ENCODE measurements around the gene TEFM. TPM values are rescaled to one million over a fixed set of nuclear protein-coding genes. Genes with fewer than 3 reads are reported as not detected.

The TEFM gene
- polyA plus RNA-seq, 4 donors: 11.2 to 24.5 (median 12.8) TPM

GRCh38 chr17:30869005-30869404 is 37.0 kb downstream of the TEFM start:
- 95 to 98% (median 95%) methylated on average over 6 of the region's 6 CpGs for WGBS, 3 donors
- FAIRE-seq (no peak), DNase-seq (no peak)
- H3K4me3 ChIP-seq (ENCODE audit: low read depth in 1 of 3, low read length in 3 of 3): no peak overlapping the region
- no peaks in the 10 kb centered on the region for H3K4me1 ChIP-seq (ENCODE audit: control insufficient read depth in 3 of 3, insufficient read depth in 2 of 3, low read depth in 1 of 3, low read length in 2 of 3)
- H3K36me3 ChIP-seq (ENCODE audit: control insufficient read depth in 3 of 3, insufficient read depth in 2 of 3, low read depth in 1 of 3, low read length in 3 of 3): peaks cover 0 to 18% (median 3%) of the 10 kb centered on the region in 3 donors
- H3K27ac ChIP-seq (ENCODE audit: low read depth in 1 of 3, low read length in 2 of 3): no peak overlapping the region
- H3K27me3 ChIP-seq (ENCODE audit: control insufficient read depth in 3 of 3, insufficient read depth in 3 of 3, low read length in 3 of 3): no peaks in the 10 kb centered on the region
- H3K9me3 ChIP-seq (ENCODE audit: control insufficient read depth in 2 of 2, insufficient read depth in 1 of 2, low read depth in 1 of 2, low read length in 1 of 2): no peaks in the 10 kb centered on the region

DNA sequence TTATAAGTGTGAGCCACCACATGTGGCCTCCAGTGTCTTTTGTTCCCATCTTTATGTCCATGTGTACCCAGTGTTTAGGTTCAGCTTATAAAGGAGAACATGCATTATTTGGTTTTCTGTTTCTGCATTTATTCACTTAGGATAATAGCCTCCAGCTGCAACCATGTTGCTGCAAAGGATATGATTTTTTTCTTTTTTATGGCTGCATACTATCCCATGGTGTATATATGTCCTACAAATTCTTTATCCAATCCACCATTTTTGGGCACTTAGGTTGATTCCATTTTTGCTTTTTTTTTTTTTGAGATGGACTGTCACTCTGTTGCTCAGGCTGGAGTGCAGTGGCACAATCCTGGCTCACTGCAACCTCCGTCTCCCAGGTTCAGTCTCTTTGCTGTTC is 41.4 kb downstream of the TEFM start:
- no peak overlapping the region for H3K27ac ChIP-seq (ENCODE audit: low read depth in 1 of 3, low read length in 2 of 3)
- H3K4me1 ChIP-seq (ENCODE audit: control insufficient read depth in 3 of 3, insufficient read depth in 2 of 3, low read depth in 1 of 3, low read length in 2 of 3): no peaks in the 10 kb centered on the region
- FAIRE-seq (no peak), DNase-seq (no peak)
- 98 to 100% (median 100%) methylated on average over 1 of the region's 1 CpG for WGBS, 3 donors
- no peaks in the 10 kb centered on the region for H3K27me3 ChIP-seq (ENCODE audit: control insufficient read depth in 3 of 3, insufficient read depth in 3 of 3, low read length in 3 of 3)
- H3K9me3 ChIP-seq (ENCODE audit: control insufficient read depth in 2 of 2, insufficient read depth in 1 of 2, low read depth in 1 of 2, low read length in 1 of 2): no peaks in the 10 kb centered on the region
- H3K4me3 ChIP-seq (ENCODE audit: low read depth in 1 of 3, low read length in 3 of 3): no peak overlapping the region
- H3K36me3 ChIP-seq (ENCODE audit: control insufficient read depth in 3 of 3, insufficient read depth in 2 of 3, low read depth in 1 of 3, low read length in 3 of 3): peaks cover 0 to 23% (median 3%) of the 10 kb centered on the region in 3 donors

- no peaks in the 10 kb centered on the region for H3K9me3 ChIP-seq (ENCODE audit: control insufficient read depth in 2 of 2, insufficient read depth in 1 of 2, low read depth in 1 of 2, low read length in 1 of 2)
- H3K27ac ChIP-seq (ENCODE audit: low read depth in 1 of 3, low read length in 2 of 3): no peak overlapping the region
- peaks cover 0 to 34% (median 0%) of the 10 kb centered on the region in 3 donors for H3K36me3 ChIP-seq (ENCODE audit: control insufficient read depth in 3 of 3, insufficient read depth in 2 of 3, low read depth in 1 of 3, low read length in 3 of 3)
- 92 to 94% (median 93%) methylated on average over 9 of the region's 9 CpGs for WGBS, 3 donors
- no peaks in the 10 kb centered on the region for H3K27me3 ChIP-seq (ENCODE audit: control insufficient read depth in 3 of 3, insufficient read depth in 3 of 3, low read length in 3 of 3)
- no peak overlapping the region for H3K4me3 ChIP-seq (ENCODE audit: low read depth in 1 of 3, low read length in 3 of 3)
- no peaks in the 10 kb centered on the region for H3K4me1 ChIP-seq (ENCODE audit: control insufficient read depth in 3 of 3, insufficient read depth in 2 of 3, low read depth in 1 of 3, low read length in 2 of 3)
- DNase-seq (no peak), FAIRE-seq (no peak)
Measured at GRCh38 chr17:30858556-30859250, 47.3 kb downstream of the TEFM start.

- FAIRE-seq (peak; percentile 98), DNase-seq (no peak)
- H3K27me3 ChIP-seq (ENCODE audit: control insufficient read depth in 3 of 3, insufficient read depth in 3 of 3, low read length in 3 of 3): no peaks in the 10 kb centered on the region
Measured at GRCh38 chr17:30854146-30854545, 51.9 kb downstream of the TEFM start.

More at GRCh38 chr17:30854146-30854545, 51.9 kb downstream of the TEFM start:
- no peak overlapping the region for H3K4me3 ChIP-seq (ENCODE audit: low read depth in 1 of 3, low read length in 3 of 3)
- H3K9me3 ChIP-seq (ENCODE audit: control insufficient read depth in 2 of 2, insufficient read depth in 1 of 2, low read depth in 1 of 2, low read length in 1 of 2): no peaks in the 10 kb centered on the region
- no peak overlapping the region for H3K27ac ChIP-seq (ENCODE audit: low read depth in 1 of 3, low read length in 2 of 3)
- 96 to 100% (median 100%) methylated on average over 3 of the region's 3 CpGs for WGBS, 3 donors
- H3K4me1 ChIP-seq (ENCODE audit: control insufficient read depth in 3 of 3, insufficient read depth in 2 of 3, low read depth in 1 of 3, low read length in 2 of 3): no peaks in the 10 kb centered on the region
- peaks cover 0 to 28% (median 0%) of the 10 kb centered on the region in 3 donors for H3K36me3 ChIP-seq (ENCODE audit: control insufficient read depth in 3 of 3, insufficient read depth in 2 of 3, low read depth in 1 of 3, low read length in 3 of 3)

Other genes starting within 250 kb of the TEFM start
- 1 to 10 TPM; 5.6 to 10.0 (median 5.9) TPM for gene CRLF3, start 81.5 kb downstream of the TEFM start, polyA plus RNA-seq
- 1 to 10 TPM in 2 of 4 donors, under 1 TPM in 2; 0.22 to 4.9 (median 0.82) TPM for gene ATAD5, start 74.3 kb downstream of the TEFM start, polyA plus RNA-seq
- gene ADAP2, start 15.7 kb upstream of the TEFM start, polyA plus RNA-seq: 1 to 10 TPM in 3 of 4 donors, under 1 TPM in 1; 0.89 to 6.1 (median 4.2) TPM
- gene RNF135, start 64.8 kb upstream of the TEFM start, polyA plus RNA-seq: 10 to 100 TPM; 12.3 to 20.5 (median 15.4) TPM
- gene NF1, start 188.7 kb upstream of the TEFM start, polyA plus RNA-seq: 10 to 100 TPM in 2 of 4 donors, 1 to 10 TPM in 2; 7.7 to 27.3 (median 9.5) TPM

All from small intestine (tissue), 7 donors.